HEK293 (cell line): ENCODE results near the gene NAT16.

ENCODE experiments used
- CTCF ChIA-PET: fragments of 350-600 bp; formaldehyde crosslinking; extraction: SDS; loops from one replicate; lab custom pipeline; 2021; ENCODE audit warnings: antibody characterized with exemption; lab: Yijun Ruan, JAX
- POLR2A ChIA-PET: fragments of 300-600 bp; formaldehyde crosslinking; extraction: SDS; loops from one replicate; lab custom pipeline; 2020; ENCODE audit warnings: antibody characterized with exemption, inconsistent platforms; lab: Yijun Ruan, JAX
- H3K27ac ChIP-seq: fragments of 200-500 bp; sonication (Bioruptor generic); 2 replicates; pipeline ENCODE4 v1.5.1; 2014; ENCODE audit warnings: low read depth, low read length, control low read depth, inconsistent platforms; ENCODE audit errors: extremely low read depth
- H3K36me3 ChIP-seq, 2 experiments: fragments of 200-500 bp in 1 of 2; sonication (Bioruptor generic) in 1 of 2; 1 replicate in 1 of 2; 2 replicates in 1 of 2; pipeline ENCODE4 v1.5.1; 2014 to 2017; ENCODE audit warnings: inconsistent platforms in 2 of 2, low read length in 2 of 2; ENCODE audit not compliant: control insufficient read depth in 2 of 2, insufficient read depth in 1 of 2
- H3K4me1 ChIP-seq: fragments of 200-500 bp; sonication (Bioruptor generic); 2 replicates; pipeline ENCODE4 v1.5.1; 2014; ENCODE audit warnings: mild to moderate bottlenecking, low read length, inconsistent platforms; ENCODE audit not compliant: control insufficient read depth, insufficient read depth
- H3K4me3 ChIP-seq: 2 replicates; pipeline ENCODE4 v1.5.1; 2011; ENCODE audit warnings: low read depth, mild to moderate bottlenecking, control low read depth, low read length, moderate library complexity
- H3K9me3 ChIP-seq: fragments of 200-500 bp; sonication (Bioruptor generic); 2 replicates; pipeline ENCODE4 v1.5.1; 2014; ENCODE audit warnings: low read depth, low read length, inconsistent platforms; ENCODE audit not compliant: control insufficient read depth, insufficient read depth
- BCL11A ChIP-seq: fragments of 450-650 bp; formaldehyde crosslinking; IDR thresholded peaks from 2 replicates; pipeline ENCODE4 v1.5.1; 2016; ENCODE audit warnings: low read depth, missing biosample characterization, missing genetic modification characterization
- CTCF ChIP-seq: fragments of 450-650 bp; formaldehyde crosslinking; IDR thresholded peaks from 2 replicates; pipeline ENCODE4 v1.5.1; 2016; ENCODE audit warnings: missing biosample characterization, missing genetic modification characterization
- EGR2 ChIP-seq: fragments of 450-650 bp; formaldehyde crosslinking; IDR thresholded peaks from 2 replicates; pipeline ENCODE4 v1.5.1; 2016; ENCODE audit warnings: low read depth, missing biosample characterization, missing genetic modification characterization
- GLIS1 ChIP-seq: fragments of 450-650 bp; formaldehyde crosslinking; IDR thresholded peaks from 2 replicates; pipeline ENCODE4 v1.5.1; 2016; ENCODE audit warnings: missing biosample characterization, missing genetic modification characterization
- GLIS2 ChIP-seq: fragments of 450-650 bp; formaldehyde crosslinking; IDR thresholded peaks from 2 replicates; pipeline ENCODE4 v1.5.1; 2016; ENCODE audit warnings: missing biosample characterization, missing genetic modification characterization
- HIC1 ChIP-seq: fragments of 450-650 bp; formaldehyde crosslinking; IDR thresholded peaks from 2 replicates; pipeline ENCODE4 v1.5.1; 2016; ENCODE audit warnings: missing biosample characterization, missing genetic modification characterization
- KLF7 ChIP-seq: fragments of 450-650 bp; formaldehyde crosslinking; IDR thresholded peaks from 2 replicates; pipeline ENCODE4 v1.5.1; 2016; ENCODE audit warnings: missing biosample characterization, missing genetic modification characterization, borderline replicate concordance
- KLF9 ChIP-seq: fragments of 450-650 bp; formaldehyde crosslinking; IDR thresholded peaks from 2 replicates; pipeline ENCODE4 v1.5.1; 2016; ENCODE audit warnings: missing biosample characterization, missing genetic modification characterization, low read depth
- SP7 ChIP-seq: fragments of 450-650 bp; formaldehyde crosslinking; IDR thresholded peaks from 2 replicates; pipeline ENCODE4 v1.5.1; 2016; ENCODE audit warnings: missing biosample characterization, missing genetic modification characterization
- ZBTB20 ChIP-seq: fragments of 450-650 bp; formaldehyde crosslinking; IDR thresholded peaks from 2 replicates; pipeline ENCODE4 v1.5.1; 2016; ENCODE audit warnings: missing biosample characterization, missing genetic modification characterization
- ZBTB49 ChIP-seq: fragments of 450-650 bp; formaldehyde crosslinking; IDR thresholded peaks from 2 replicates; pipeline ENCODE4 v1.5.1; 2016; ENCODE audit warnings: missing biosample characterization, missing genetic modification characterization, low read depth
- ZBTB6 ChIP-seq: fragments of 450-650 bp; formaldehyde crosslinking; IDR thresholded peaks from 2 replicates; pipeline ENCODE4 v1.5.1; 2017; ENCODE audit warnings: missing biosample characterization, missing genetic modification characterization
- ZFHX2 ChIP-seq: fragments of 450-650 bp; formaldehyde crosslinking; conservative IDR thresholded peaks from 2 replicates; pipeline ENCODE4 v1.5.1; 2016; ENCODE audit warnings: missing biosample characterization, missing genetic modification characterization
- ZNF174 ChIP-seq: fragments of 450-650 bp; formaldehyde crosslinking; IDR thresholded peaks from 2 replicates; pipeline ENCODE4 v1.5.0; 2017; ENCODE audit warnings: missing biosample characterization, mild to moderate bottlenecking, missing genetic modification characterization
- ZNF184 ChIP-seq: fragments of 450-650 bp; IDR thresholded peaks from 2 replicates; pipeline ENCODE4 v1.5.1; 2018; ENCODE audit warnings: missing biosample characterization, mild to moderate bottlenecking, missing genetic modification characterization
- ZNF2 ChIP-seq: fragments of 450-650 bp; formaldehyde crosslinking; IDR thresholded peaks from 2 replicates; pipeline ENCODE4 v1.5.1; 2016; ENCODE audit warnings: missing biosample characterization, missing genetic modification characterization
- ZNF311 ChIP-seq: fragments of 450-650 bp; formaldehyde crosslinking; IDR thresholded peaks from 2 replicates; pipeline ENCODE4 v1.5.1; 2017; ENCODE audit warnings: missing biosample characterization, missing genetic modification characterization, borderline replicate concordance
- ZNF366 ChIP-seq: fragments of 450-650 bp; formaldehyde crosslinking; conservative IDR thresholded peaks from 2 replicates; pipeline ENCODE4 v1.5.1; 2016; ENCODE audit warnings: missing biosample characterization, missing genetic modification characterization
- ZNF555 ChIP-seq: fragments of 450-650 bp; formaldehyde crosslinking; conservative IDR thresholded peaks from 2 replicates; pipeline ENCODE4 v1.5.1; 2017; ENCODE audit warnings: missing biosample characterization, mild to moderate bottlenecking, missing genetic modification characterization, inconsistent platforms
- ZNF561 ChIP-seq: fragments of 450-650 bp; IDR thresholded peaks from 2 replicates; pipeline ENCODE4 v1.5.1; 2018; ENCODE audit warnings: missing biosample characterization, missing genetic modification characterization, borderline replicate concordance
- ZNF585B ChIP-seq: fragments of 450-650 bp; formaldehyde crosslinking; IDR thresholded peaks from 2 replicates; pipeline ENCODE4 v1.5.1; 2016; ENCODE audit warnings: missing biosample characterization, missing genetic modification characterization
- ZNF626 ChIP-seq: fragments of 450-650 bp; sonication (Bioruptor Pico); formaldehyde crosslinking; IDR thresholded peaks from 2 replicates; pipeline ENCODE4 v1.5.1; 2018; ENCODE audit warnings: missing biosample characterization, missing genetic modification characterization, inconsistent platforms
- ZNF660 ChIP-seq: fragments of 450-650 bp; IDR thresholded peaks from 2 replicates; pipeline ENCODE4 v1.5.1; 2018; ENCODE audit warnings: missing biosample characterization, mild to moderate bottlenecking, missing genetic modification characterization
- ZNF664 ChIP-seq: fragments of 450-650 bp; formaldehyde crosslinking; IDR thresholded peaks from 2 replicates; pipeline ENCODE4 v1.5.1; 2016; ENCODE audit warnings: missing biosample characterization, missing genetic modification characterization
- ZNF677 ChIP-seq: fragments of 450-650 bp; IDR thresholded peaks from 2 replicates; pipeline ENCODE4 v1.5.0; 2018; ENCODE audit warnings: missing biosample characterization, mild to moderate bottlenecking, missing genetic modification characterization, moderate library complexity
- ZNF776 ChIP-seq: fragments of 450-650 bp; formaldehyde crosslinking; IDR thresholded peaks from 2 replicates; pipeline ENCODE4 v1.5.0; 2017; ENCODE audit warnings: missing biosample characterization, missing genetic modification characterization, borderline replicate concordance
- ZNF777 ChIP-seq: fragments of 450-650 bp; formaldehyde crosslinking; IDR thresholded peaks from 2 replicates; pipeline ENCODE4 v1.5.1; 2017; ENCODE audit warnings: missing biosample characterization, missing genetic modification characterization, borderline replicate concordance
- ZXDB ChIP-seq: fragments of 450-650 bp; formaldehyde crosslinking; IDR thresholded peaks from 2 replicates; pipeline ENCODE4 v1.5.1; 2016; ENCODE audit warnings: missing biosample characterization, missing genetic modification characterization

NAT16 gene

GRCh38 chr7:101217388-101218235 is 37.5 kb upstream of the NAT16 start, which contains the start of the genes PLOD3 and ZNHIT1 (continued):
- TF ChIP-seq HIC1 (0 out of 2 replicates have a peak, but pooled peaks have one; percentile 21), ZNF777 (peak; percentile 47; the same call in 1 of the 2 replicates), ZNF561 (tag by site-specific recombination) (0 out of 2 replicates have a peak, but pooled peaks have one; percentile 56), KLF7 (tag by site-specific recombination) (peak; percentile 36; the same call in 1 of the 2 replicates), BCL11A (tag by site-specific recombination) (0 out of 2 replicates have a peak, but pooled peaks have one; percentile 45), ZNF184 (tag by site-specific recombination) (no peak), ZNF660 (0 out of 2 replicates have a peak, but pooled peaks have one; percentile 3), ZXDB (tag by site-specific recombination) (peak; percentile 28; the same call in 1 of the 2 replicates), SP7 (peak; percentile 66), ZFHX2 (peak; percentile 77), CTCF (tag by site-specific recombination) (peak; percentile 63; the same call in 1 of the 2 replicates), EGR2 (tag by site-specific recombination) (peak; percentile 65), KLF9 (tag by site-specific recombination) (peak; percentile 72; the same call in 1 of the 2 replicates), ZBTB6 (tag by site-specific recombination) (no peak)

- no peaks in the 10 kb centered on the region for H3K9me3 ChIP-seq
- ChIA-PET CTCF (interaction anchor here (0.6 to 1.9 kb wide), 7 partner anchors 8 to 89 kb away, joined by 3 to 21 read pairs (median 4); partner anchors contain the start of gene FIS1), POLR2A (interaction anchor here (1.1 to 2.7 kb wide), 11 partner anchors 8 to 631 kb away, joined by 3 to 23 read pairs (median 6); partner anchors contain the start of genes CLDN15, FBXO24, FIS1 and LRCH4)
- H3K4me1 ChIP-seq, result 0 out of 2 replicates have a peak, but pooled peaks cover 3% of the 10 kb centered on the region
- H3K4me3 ChIP-seq, result peak overlapping the region; percentile 59
- peaks cover 3 to 12% of the 10 kb centered on the region in 2 experiments; a peak in 2 of 3 replicates for H3K36me3 ChIP-seq
- H3K27ac ChIP-seq, result peak overlapping the region; percentile 65; the same call in 1 of the 2 replicates
- TF ChIP-seq ZNF664 (tag by site-specific recombination) (no peak), GLIS2 (peak; percentile 69; the same call in 1 of the 2 replicates), ZNF776 (tag by site-specific recombination) (no peak), ZNF174 (tag by site-specific recombination) (no peak), ZXDB (tag by site-specific recombination) (no peak), ZNF555 (tag by site-specific recombination) (no peak), ZNF626 (no peak), ZNF677 (tag by site-specific recombination) (no peak), ZNF311 (tag by site-specific recombination) (no peak), ZNF2 (tag by site-specific recombination) (no peak), ZNF366 (tag by site-specific recombination) (no peak), ZBTB20 (tag by site-specific recombination) (peak; percentile 43; the same call in 1 of the 2 replicates), ZNF585B (tag by site-specific recombination) (no peak), GLIS1 (tag by site-specific recombination) (peak; percentile 45; the same call in 1 of the 2 replicates), ZBTB49 (no peak)
These were observed 36.8 kb upstream of the NAT16 start for GRCh38 chr7:101216860-101217387.
